Measurements from ENCODE around the gene MEGF11. TPM values are rescaled to one million over a fixed set of nuclear protein-coding genes. Genes with fewer than 3 reads are reported as not detected.

The MEGF11 gene
- total RNA-seq, 2 experiments from 2014 or later = 3.3 to 6.8 TPM

GRCh38 chr15:65902373-65902772, 351.2 kb downstream of the MEGF11 start:
- CTCF ChIA-PET (ENCODE audit: unreplicated experiment) = no interaction called here
- peaks cover 31% of the 10 kb centered on the region for H3K4me1 ChIP-seq (ENCODE audit: insufficient read depth, low read length, poor library complexity, severe bottlenecking)
- intact Hi-C loops (cut with micrococcal nuclease; ENCODE audit: unreplicated experiment) = no loop called here
- no peaks in the 10 kb centered on the region for H3K9me3 ChIP-seq (ENCODE audit: low read length)
- H3K27ac ChIP-seq (ENCODE audit: low read depth, low read length, poor library complexity, severe bottlenecking) = peak overlapping the region; percentile 29
- DNase-seq (ENCODE audit: low spot score) = peak; percentile 78
- H2AFZ ChIP-seq (ENCODE audit: low read length) = no peak overlapping the region
- peaks cover 44% of the 10 kb centered on the region for H3K36me3 ChIP-seq (ENCODE audit: insufficient read depth, low read length)
- no peak overlapping the region for H3K4me3 ChIP-seq (ENCODE audit: low read depth, low read length, poor library complexity, severe bottlenecking)
- H3K79me2 ChIP-seq (ENCODE audit: insufficient read depth, low read depth, low read length) = no peaks in the 10 kb centered on the region
- POLR2A ChIA-PET = interaction anchor here (0.7 to 1.0 kb wide), 2 partner anchors 33 to 311 kb away, joined by 3 to 5 read pairs; partner anchors contain the start of gene RAB11A
- BruUV-seq (replicated peaks) = no TSS peak
- H4K20me1 ChIP-seq (ENCODE audit: insufficient read depth, low read length) = no peaks in the 10 kb centered on the region
- no peaks in the 10 kb centered on the region for H3K9me2 ChIP-seq (ENCODE audit: insufficient read depth, low read length)
- H3K4me2 ChIP-seq (ENCODE audit: low read length) = peak overlapping the region; percentile 50
- no peak for TF ChIP-seq EZH2phosphoT487 (IDR thresholded peaks at IDR 0.05; ENCODE audit: borderline replicate concordance, low read depth, low read length)

GRCh38 chr15:65901836-65902235, 351.7 kb downstream of the MEGF11 start:
- Histone ChIP-seq H3K4me3 (ENCODE audit: low read depth, low read length, poor library complexity, severe bottlenecking) (no peak overlapping the region), H3K4me1 (ENCODE audit: insufficient read depth, low read length, poor library complexity, severe bottlenecking) (peaks cover 31% of the 10 kb centered on the region), H3K4me2 (ENCODE audit: low read length) (peak overlapping the region; percentile 50), H4K20me1 (ENCODE audit: insufficient read depth, low read length) (no peaks in the 10 kb centered on the region), H3K36me3 (ENCODE audit: insufficient read depth, low read length) (peaks cover 48% of the 10 kb centered on the region), H3K27ac (ENCODE audit: low read depth, low read length, poor library complexity, severe bottlenecking) (peak overlapping the region; percentile 29), H3K9me2 (ENCODE audit: insufficient read depth, low read length) (no peaks in the 10 kb centered on the region), H3K9me3 (ENCODE audit: low read length) (no peaks in the 10 kb centered on the region), H3K79me2 (ENCODE audit: insufficient read depth, low read depth, low read length) (no peaks in the 10 kb centered on the region), H2AFZ (ENCODE audit: low read length) (no peak overlapping the region)
- no peak for TF ChIP-seq EZH2phosphoT487 (IDR thresholded peaks at IDR 0.05; ENCODE audit: borderline replicate concordance, low read depth, low read length)
- no peak for TF ChIP-seq CTCF (conservative IDR thresholded peaks at IDR 0.05; ENCODE audit: low read length)
- no TSS peak for BruUV-seq (replicated peaks)
- ChIA-PET POLR2A (interaction anchor here (0.7 to 1.0 kb wide), 2 partner anchors 33 to 312 kb away, joined by 3 to 5 read pairs; partner anchors contain the start of gene RAB11A), CTCF (ENCODE audit: unreplicated experiment) (no interaction called here)
- no peak for DNase-seq (ENCODE audit: low spot score)
- intact Hi-C loops (cut with micrococcal nuclease; ENCODE audit: unreplicated experiment) = no loop called here

GRCh38 chr15:65901336-65901735, 352.2 kb downstream of the MEGF11 start:
- intact Hi-C loops (cut with micrococcal nuclease; ENCODE audit: unreplicated experiment) = no loop called here
- H3K27ac ChIP-seq (ENCODE audit: low read depth, low read length, poor library complexity, severe bottlenecking) = no peak overlapping the region
- no peak overlapping the region for H3K4me3 ChIP-seq (ENCODE audit: low read depth, low read length, poor library complexity, severe bottlenecking)
- no peaks in the 10 kb centered on the region for H3K79me2 ChIP-seq (ENCODE audit: insufficient read depth, low read depth, low read length)
- H3K9me2 ChIP-seq (ENCODE audit: insufficient read depth, low read length) = no peaks in the 10 kb centered on the region
- no TSS peak for BruUV-seq (replicated peaks)
- no peaks in the 10 kb centered on the region for H3K9me3 ChIP-seq (ENCODE audit: low read length)
- H3K4me2 ChIP-seq (ENCODE audit: low read length) = no peak overlapping the region
- TF ChIP-seq CTCF (conservative IDR thresholded peaks at IDR 0.05; ENCODE audit: low read length) (no peak), EZH2phosphoT487 (IDR thresholded peaks at IDR 0.05; ENCODE audit: borderline replicate concordance, low read depth, low read length) (no peak)
- POLR2A ChIA-PET = no interaction called here
- peaks cover 53% of the 10 kb centered on the region for H3K36me3 ChIP-seq (ENCODE audit: insufficient read depth, low read length)
- peaks cover 31% of the 10 kb centered on the region for H3K4me1 ChIP-seq (ENCODE audit: insufficient read depth, low read length, poor library complexity, severe bottlenecking)
- H2AFZ ChIP-seq (ENCODE audit: low read length) = no peak overlapping the region
- CTCF ChIA-PET (ENCODE audit: unreplicated experiment) = no interaction called here
- DNase-seq (ENCODE audit: low spot score) = no peak
- no peaks in the 10 kb centered on the region for H4K20me1 ChIP-seq (ENCODE audit: insufficient read depth, low read length)
